Naive thymus-derived CD4-positive, alpha-beta T cell (primary cell): ENCODE data around the gene HOXB8. TPM values are rescaled to one million over a fixed set of nuclear protein-coding genes. Genes with fewer than 3 reads are reported as not detected.

Experiments used
- ATAC-seq: fragments of 150-1000 bp; cut with Tn5 transposase; 2 replicates; pipeline ENCODE4 v1.10.0; 2021; ENCODE audit warnings: mild to moderate bottlenecking, moderate library complexity
- CTCF ChIA-PET: fragments of 350-600 bp; sonication (Branson Sonifier 250); formaldehyde crosslinking; loops from one replicate; lab custom pipeline; 2021; ENCODE audit warnings: antibody characterized with exemption; lab: Charles Lee
- POLR2A ChIA-PET: fragments of 350-600 bp; sonication (Branson Sonifier 250); formaldehyde crosslinking; loops from one replicate; lab custom pipeline; 2021; ENCODE audit warnings: antibody characterized with exemption, inconsistent platforms; lab: Charles Lee
- DNase-seq, 9 donors: peaks; one replicate each; pipeline versions ENCODE4 v3.0.0 to v3.0.0-alpha.2; 2020 to 2022; ENCODE audit warnings: mixed read lengths in 1 of 9
- H3K27ac ChIP-seq: one replicate; pipeline ENCODE4 v1.7.0; 2013; ENCODE audit warnings: mild to moderate bottlenecking, low read depth, low read length, moderate library complexity
- H3K27me3 ChIP-seq, 2 donors: one replicate each; pipeline ENCODE4 v1.7.0; 2013; ENCODE audit warnings: low read length in 2 of 2, mild to moderate bottlenecking in 2 of 2, moderate library complexity in 2 of 2; ENCODE audit not compliant: control insufficient read depth in 2 of 2, insufficient read depth in 2 of 2
- H3K36me3 ChIP-seq, 3 experiments: 1 replicate in 2 of 3; 2 replicates in 1 of 3; pipeline ENCODE4 v1.7.0; 2013; ENCODE audit warnings: low read length in 3 of 3, mild to moderate bottlenecking in 3 of 3, moderate library complexity in 1 of 3; ENCODE audit not compliant: insufficient read depth in 3 of 3, control insufficient read depth in 2 of 3
- H3K4me1 ChIP-seq, 2 donors: one replicate each; pipeline ENCODE4 v1.7.0; 2013; ENCODE audit warnings: low read length in 2 of 2, mild to moderate bottlenecking in 2 of 2, moderate library complexity in 1 of 2; ENCODE audit not compliant: control insufficient read depth in 2 of 2, insufficient read depth in 2 of 2
- H3K4me3 ChIP-seq: 2 replicates; pipeline ENCODE4 v1.7.0; 2013; ENCODE audit warnings: mild to moderate bottlenecking, low read length
- H3K9me3 ChIP-seq, 3 experiments: 1 replicate in 2 of 3; 2 replicates in 1 of 3; pipeline ENCODE4 v1.7.0; 2013; ENCODE audit warnings: low read length in 3 of 3; ENCODE audit not compliant: control insufficient read depth in 2 of 3
- H3K27ac Mint-ChIP-seq, 9 donors: one replicate each; pipeline ENCODE4 v1.8.0; 2020 to 2022; ENCODE audit warnings: mixed read lengths in 9 of 9, mild to moderate bottlenecking in 8 of 9, moderate library complexity in 5 of 9, inconsistent platforms in 2 of 9
- H3K27me3 Mint-ChIP-seq, 5 donors: one replicate each; pipeline ENCODE4 v1.8.0; 2021 to 2022; ENCODE audit warnings: mixed read lengths in 5 of 5, mild to moderate bottlenecking in 1 of 5
- H3K36me3 Mint-ChIP-seq, 5 donors: one replicate each; pipeline ENCODE4 v1.8.0; 2020 to 2022; ENCODE audit warnings: mixed read lengths in 5 of 5, mild to moderate bottlenecking in 3 of 5, inconsistent platforms in 1 of 5
- H3K4me1 Mint-ChIP-seq, 7 donors: one replicate each; pipeline ENCODE4 v1.8.0; 2020 to 2022; ENCODE audit warnings: mixed read lengths in 7 of 7, mild to moderate bottlenecking in 3 of 7, inconsistent platforms in 1 of 7
- H3K4me3 Mint-ChIP-seq, 10 donors: one replicate each; pipeline ENCODE4 v1.8.0; 2020 to 2022; ENCODE audit warnings: mild to moderate bottlenecking in 10 of 10, mixed read lengths in 10 of 10, moderate library complexity in 6 of 10, inconsistent platforms in 2 of 10
- H3K9me3 Mint-ChIP-seq, 11 donors: one replicate each; pipeline ENCODE4 v1.8.0; 2020 to 2022; ENCODE audit warnings: mixed read lengths in 11 of 11, mild to moderate bottlenecking in 4 of 11, inconsistent platforms in 1 of 11, moderate library complexity in 1 of 11
- intact Hi-C, 2 donors: fragments of 100-400 bp; cut with micrococcal nuclease; formaldehyde crosslinking; loops; one replicate each; pipeline ENCODE4 v1.15.1; 2023
- polyA plus RNA-seq, 2 donors: library from polyadenylated mRNA; unstranded; fragments of 300-500 nt; fragmentation: Illumina TruSeq; gene quantifications; one replicate each; pipeline ENCODE4 v1.2.3, GENCODE V29; 2021
- total RNA-seq, 6 experiments: library from RNA in 5 of 6; stranded (reverse) in 5 of 6; gene quantifications; 1 replicate in 5 of 6; 2 replicates in 1 of 6; pipeline ENCODE4 v1.2.3 and lab custom pipeline; 2021 to 2026

The HOXB8 gene
- total and polyA plus RNA-seq, 7 experiments from 2014 or later = not detected

GRCh38 chr17:48647103-48647962 lies 32.2 kb upstream of the HOXB8 start:
- ATAC-seq (peak; percentile 34), DNase-seq (no peak)
- H3K36me3 ChIP-seq = no peaks in the 10 kb centered on the region
- H3K4me3 Mint-ChIP-seq = peak overlapping the region; percentile 80 to 100 (median 88)
- H3K27me3 Mint-ChIP-seq = peaks cover 59 to 84% (median 68%) of the 10 kb centered on the region in 5 donors
- H3K9me3 ChIP-seq = no peaks in the 10 kb centered on the region
- peak overlapping the region; percentile 70 for H3K4me3 ChIP-seq
- CTCF ChIA-PET = interaction anchor here (0.6 kb wide), 1 partner anchor 287 kb away, joined by 3 read pairs; no protein-coding TSS in a partner anchor
- intact Hi-C loops = no loop called here
- POLR2A ChIA-PET = no interaction called here
- peaks cover 7 to 27% (median 18%) of the 10 kb centered on the region in 7 donors for H3K4me1 Mint-ChIP-seq
- peaks cover 0 to 6% of the 10 kb centered on the region in 2 donors for H3K4me1 ChIP-seq
- no peak overlapping the region for H3K27ac Mint-ChIP-seq
- H3K27ac ChIP-seq = no peak overlapping the region
- peaks cover 0 to 2% (median 0%) of the 10 kb centered on the region in 11 donors for H3K9me3 Mint-ChIP-seq
- H3K36me3 Mint-ChIP-seq = peaks cover 0 to 3% (median 0%) of the 10 kb centered on the region in 5 donors
- H3K27me3 ChIP-seq = peaks cover 0 to 36% of the 10 kb centered on the region in 2 donors

- peaks cover 64 to 88% (median 73%) of the 10 kb centered on the region in 5 donors for H3K27me3 Mint-ChIP-seq
- ChIA-PET CTCF (no interaction called here), POLR2A (no interaction called here)
- no peak overlapping the region for H3K27ac Mint-ChIP-seq
- Histone ChIP-seq H3K4me3 (peak overlapping the region; percentile 70), H3K27ac (no peak overlapping the region), H3K36me3 (no peaks in the 10 kb centered on the region), H3K4me1 (peaks cover 0 to 12% of the 10 kb centered on the region in 2 donors), H3K27me3 (peaks cover 0 to 41% of the 10 kb centered on the region in 2 donors), H3K9me3 (no peaks in the 10 kb centered on the region)
- peaks cover 0 to 3% (median 0%) of the 10 kb centered on the region in 11 donors for H3K9me3 Mint-ChIP-seq
- ATAC-seq = peak; percentile 70
- H3K4me3 Mint-ChIP-seq = peak overlapping the region; percentile 80 to 100 (median 88)
- intact Hi-C loops = no loop called here
- peak in 2 of 9 donors; percentile 23 to 42 for DNase-seq
- no peaks in the 10 kb centered on the region for H3K36me3 Mint-ChIP-seq
- peaks cover 13 to 30% (median 21%) of the 10 kb centered on the region in 7 donors for H3K4me1 Mint-ChIP-seq
Measured at GRCh38 chr17:48646183-48647102, 31.4 kb upstream of the HOXB8 start.

GRCh38 chr17:48645639-48646182 lies 30.6 kb upstream of the HOXB8 start:
- no peak for ATAC-seq
- no peak overlapping the region for H3K27ac Mint-ChIP-seq
- H3K9me3 Mint-ChIP-seq = peaks cover 0 to 3% (median 0%) of the 10 kb centered on the region in 11 donors
- DNase-seq = no peak
- H3K27me3 Mint-ChIP-seq = peaks cover 71 to 94% (median 80%) of the 10 kb centered on the region in 5 donors
- peak overlapping the region; percentile 4 to 100 (median 75) for H3K4me3 Mint-ChIP-seq
- peaks cover 15 to 33% (median 24%) of the 10 kb centered on the region in 7 donors for H3K4me1 Mint-ChIP-seq
- intact Hi-C loops = no loop called here
- POLR2A ChIA-PET = interaction anchor here (0.6 kb wide), 1 partner anchor 13 kb away, joined by 3 read pairs; no protein-coding TSS in a partner anchor
- H3K9me3 ChIP-seq = no peaks in the 10 kb centered on the region
- H3K36me3 Mint-ChIP-seq = no peaks in the 10 kb centered on the region
- H3K27ac ChIP-seq = no peak overlapping the region
- no peaks in the 10 kb centered on the region for H3K36me3 ChIP-seq
- no peak overlapping the region for H3K4me3 ChIP-seq
- CTCF ChIA-PET = no interaction called here
- H3K4me1 ChIP-seq = peaks cover 0 to 12% of the 10 kb centered on the region in 2 donors
- peaks cover 0 to 41% of the 10 kb centered on the region in 2 donors for H3K27me3 ChIP-seq

- ATAC-seq (no peak), DNase-seq (no peak)
- Mint-ChIP-seq H3K4me3 (peak overlapping the region in 8 of 10 donors; percentile 4 to 100 (median 75)), H3K4me1 (peaks cover 15 to 33% (median 24%) of the 10 kb centered on the region in 7 donors), H3K36me3 (no peaks in the 10 kb centered on the region), H3K27ac (no peak overlapping the region), H3K27me3 (peaks cover 76 to 95% (median 83%) of the 10 kb centered on the region in 5 donors), H3K9me3 (peaks cover 0 to 3% (median 0%) of the 10 kb centered on the region in 11 donors)
- H3K9me3 ChIP-seq = no peaks in the 10 kb centered on the region
- peaks cover 0 to 41% of the 10 kb centered on the region in 2 donors for H3K27me3 ChIP-seq
- ChIA-PET CTCF (no interaction called here), POLR2A (no interaction called here)
- intact Hi-C loops = loop anchor here in 1 of 2 donors (5.0 kb wide), 1 partner anchor 82 kb away; the partner anchor contains the start of gene HOXB13
- peaks cover 0 to 12% of the 10 kb centered on the region in 2 donors for H3K4me1 ChIP-seq
- no peak overlapping the region for H3K4me3 ChIP-seq
- no peak overlapping the region for H3K27ac ChIP-seq
- no peaks in the 10 kb centered on the region for H3K36me3 ChIP-seq
Measured at GRCh38 chr17:48644910-48645557, 29.9 kb upstream of the HOXB8 start.

GRCh38 chr17:48644159-48644558 lies 29.1 kb upstream of the HOXB8 start:
- H3K36me3 ChIP-seq = no peaks in the 10 kb centered on the region
- H3K4me1 ChIP-seq = peaks cover 0 to 12% of the 10 kb centered on the region in 2 donors
- intact Hi-C loops = loop anchor here in 1 of 2 donors (5.0 kb wide), 1 partner anchor 83 kb away; the partner anchor contains the start of gene HOXB13
- peaks cover 15 to 33% (median 24%) of the 10 kb centered on the region in 7 donors for H3K4me1 Mint-ChIP-seq
- H3K27ac ChIP-seq = no peak overlapping the region
- H3K4me3 Mint-ChIP-seq = peak overlapping the region in 1 of 10 donors; percentile 4
- ChIA-PET CTCF (no interaction called here), POLR2A (no interaction called here)
- peaks cover 77 to 97% (median 85%) of the 10 kb centered on the region in 5 donors for H3K27me3 Mint-ChIP-seq
- no peak overlapping the region for H3K27ac Mint-ChIP-seq
- peaks cover 0 to 47% of the 10 kb centered on the region in 2 donors for H3K27me3 ChIP-seq
- no peak overlapping the region for H3K4me3 ChIP-seq
- ATAC-seq (no peak), DNase-seq (no peak)
- no peaks in the 10 kb centered on the region for H3K9me3 ChIP-seq
- no peaks in the 10 kb centered on the region for H3K36me3 Mint-ChIP-seq
- peaks cover 0 to 3% (median 0%) of the 10 kb centered on the region in 11 donors for H3K9me3 Mint-ChIP-seq
